Type B pancreatic cell (in vitro differentiated cells): ENCODE measurements around the gene IP6K1. TPM values are rescaled to one million over a fixed set of nuclear protein-coding genes. Genes with fewer than 3 reads are reported as not detected.

ENCODE experiments used
- DNase-seq: peaks from one replicate; pipeline ENCODE4 v3.0.0; 2021; ENCODE audit warnings: mixed read lengths; ENCODE audit not compliant: unreplicated experiment; ENCODE audit errors: extremely low spot score
- H3K27ac Mint-ChIP-seq: 2 replicates; pipeline ENCODE4 v1.8.0; 2021; ENCODE audit warnings: mild to moderate bottlenecking, mixed read lengths
- H3K27me3 Mint-ChIP-seq: 2 replicates; pipeline ENCODE4 v1.8.0; 2021; ENCODE audit warnings: mixed read lengths
- H3K36me3 Mint-ChIP-seq: 2 replicates; pipeline ENCODE4 v1.8.0; 2021; ENCODE audit warnings: mixed read lengths
- H3K4me1 Mint-ChIP-seq: one replicate; pipeline ENCODE4 v1.8.0; 2021; ENCODE audit warnings: mixed read lengths; ENCODE audit not compliant: unreplicated experiment
- H3K4me3 Mint-ChIP-seq: 2 replicates; pipeline ENCODE4 v1.8.0; 2021; ENCODE audit warnings: mild to moderate bottlenecking, mixed read lengths
- H3K9me3 Mint-ChIP-seq: 2 replicates; pipeline ENCODE4 v1.8.0; 2021; ENCODE audit warnings: mixed read lengths
- CTCF ChIP-seq: fragments of 200-600 bp; sonication (generic); conservative IDR thresholded peaks from 2 replicates; pipeline ENCODE4 v1.5.0; 2021; ENCODE audit warnings: antibody characterized with exemption, mild to moderate bottlenecking
- total RNA-seq: library from RNA; stranded (reverse); gene quantifications from 2 replicates; pipeline ENCODE4 v1.2.1, GENCODE V29; 2021; ENCODE audit warnings: low replicate concordance

IP6K1 gene
- total RNA-seq, 1 donor from 2014 or later, result 42.5 TPM

- H3K27me3 Mint-ChIP-seq, result no peaks in the 10 kb centered on the region
- H3K4me1 Mint-ChIP-seq, result peaks cover 8% of the 10 kb centered on the region
- no peaks in the 10 kb centered on the region for H3K36me3 Mint-ChIP-seq
- no peak for DNase-seq
- no peak for TF ChIP-seq CTCF
- H3K9me3 Mint-ChIP-seq, result no peaks in the 10 kb centered on the region
- no peak overlapping the region for H3K4me3 Mint-ChIP-seq
- no peak overlapping the region for H3K27ac Mint-ChIP-seq
These were observed 26.7 kb upstream of the IP6K1 start for GRCh38 chr3:49812916-49813496.

- H3K9me3 Mint-ChIP-seq, result no peaks in the 10 kb centered on the region
- peaks cover 17% of the 10 kb centered on the region for H3K27me3 Mint-ChIP-seq
- H3K4me3 Mint-ChIP-seq, result peak overlapping the region; percentile 54
These were observed 21.2 kb upstream of the IP6K1 start for GRCh38 chr3:49807431-49808114.

GRCh38 chr3:49806850-49807249, 20.5 kb upstream of the IP6K1 start:
- H3K9me3 Mint-ChIP-seq, result no peaks in the 10 kb centered on the region
- H3K27me3 Mint-ChIP-seq, result peaks cover 24% of the 10 kb centered on the region
- no peak for DNase-seq
- no peak overlapping the region for H3K27ac Mint-ChIP-seq
- no peak for TF ChIP-seq CTCF
- H3K36me3 Mint-ChIP-seq, result no peaks in the 10 kb centered on the region
- H3K4me3 Mint-ChIP-seq, result peak overlapping the region; percentile 25
- peaks cover 20% of the 10 kb centered on the region for H3K4me1 Mint-ChIP-seq

More at GRCh38 chr3:49807431-49808114, 21.2 kb upstream of the IP6K1 start:
- H3K36me3 Mint-ChIP-seq, result no peaks in the 10 kb centered on the region
- H3K4me1 Mint-ChIP-seq, result peaks cover 16% of the 10 kb centered on the region
- no peak for TF ChIP-seq CTCF
- H3K27ac Mint-ChIP-seq, result peak overlapping the region; percentile 51
- DNase-seq, result no peak

GRCh38 chr3:49805897-49806701, 19.8 kb upstream of the IP6K1 start:
- Mint-ChIP-seq H3K27me3 (peaks cover 31% of the 10 kb centered on the region), H3K27ac (peak overlapping the region; percentile 43), H3K36me3 (no peaks in the 10 kb centered on the region), H3K9me3 (no peaks in the 10 kb centered on the region), H3K4me3 (peak overlapping the region; percentile 88), H3K4me1 (peaks cover 20% of the 10 kb centered on the region)
- DNase-seq, result no peak
- no peak for TF ChIP-seq CTCF

GRCh38 chr3:49805367-49805782, 19.0 kb upstream of the IP6K1 start:
- no peaks in the 10 kb centered on the region for H3K36me3 Mint-ChIP-seq
- no peaks in the 10 kb centered on the region for H3K9me3 Mint-ChIP-seq
- peaks cover 20% of the 10 kb centered on the region for H3K4me1 Mint-ChIP-seq
- TF ChIP-seq CTCF, result no peak
- H3K27ac Mint-ChIP-seq, result peak overlapping the region; percentile 43
- H3K4me3 Mint-ChIP-seq, result peak overlapping the region; percentile 88
- peaks cover 33% of the 10 kb centered on the region for H3K27me3 Mint-ChIP-seq
- no peak for DNase-seq
